ENCODE measurements around the gene ZDHHC13.

DNA sequence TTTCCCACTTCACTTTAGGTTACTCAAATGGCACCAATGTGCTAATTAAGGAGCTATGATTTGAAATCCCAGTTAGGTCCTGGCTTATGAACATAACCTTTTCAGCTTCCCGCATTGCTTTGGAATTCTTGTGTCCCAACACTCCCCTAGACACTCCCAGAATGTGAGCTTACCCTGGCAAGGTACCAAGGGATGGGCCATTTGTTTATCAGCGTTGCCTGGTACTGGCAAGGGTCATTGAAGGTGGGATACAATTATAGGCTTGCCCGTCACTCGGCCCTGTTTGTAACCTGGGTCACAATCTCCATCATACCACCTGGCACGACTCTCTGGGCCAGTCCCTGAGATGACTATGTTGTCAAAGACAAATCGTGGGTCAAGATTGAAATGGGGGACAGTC, 79.5 kb downstream of the ZDHHC13 start:
- TF ChIP-seq, protein P1, sequence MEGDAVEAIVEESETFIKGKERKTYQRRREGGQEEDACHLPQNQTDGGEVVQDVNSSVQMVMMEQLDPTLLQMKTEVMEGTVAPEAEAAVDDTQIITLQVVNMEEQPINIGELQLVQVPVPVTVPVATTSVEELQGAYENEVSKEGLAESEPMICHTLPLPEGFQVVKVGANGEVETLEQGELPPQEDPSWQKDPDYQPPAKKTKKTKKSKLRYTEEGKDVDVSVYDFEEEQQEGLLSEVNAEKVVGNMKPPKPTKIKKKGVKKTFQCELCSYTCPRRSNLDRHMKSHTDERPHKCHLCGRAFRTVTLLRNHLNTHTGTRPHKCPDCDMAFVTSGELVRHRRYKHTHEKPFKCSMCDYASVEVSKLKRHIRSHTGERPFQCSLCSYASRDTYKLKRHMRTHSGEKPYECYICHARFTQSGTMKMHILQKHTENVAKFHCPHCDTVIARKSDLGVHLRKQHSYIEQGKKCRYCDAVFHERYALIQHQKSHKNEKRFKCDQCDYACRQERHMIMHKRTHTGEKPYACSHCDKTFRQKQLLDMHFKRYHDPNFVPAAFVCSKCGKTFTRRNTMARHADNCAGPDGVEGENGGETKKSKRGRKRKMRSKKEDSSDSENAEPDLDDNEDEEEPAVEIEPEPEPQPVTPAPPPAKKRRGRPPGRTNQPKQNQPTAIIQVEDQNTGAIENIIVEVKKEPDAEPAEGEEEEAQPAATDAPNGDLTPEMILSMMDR (IDR thresholded peaks at IDR 0.05), result no peak
- TF ChIP-seq EP300 (IDR thresholded peaks at IDR 0.05), result no peak
